NCI-H510A treated with DMSO at 0.1 percent for 48 hours (cell line): ENCODE data around the gene TBC1D22A.

Experiments used
- DNase-seq: peaks from one replicate; lab custom pipeline; 2025; lab: John Stamatoyannopoulos, UW

TBC1D22A gene

DNA sequence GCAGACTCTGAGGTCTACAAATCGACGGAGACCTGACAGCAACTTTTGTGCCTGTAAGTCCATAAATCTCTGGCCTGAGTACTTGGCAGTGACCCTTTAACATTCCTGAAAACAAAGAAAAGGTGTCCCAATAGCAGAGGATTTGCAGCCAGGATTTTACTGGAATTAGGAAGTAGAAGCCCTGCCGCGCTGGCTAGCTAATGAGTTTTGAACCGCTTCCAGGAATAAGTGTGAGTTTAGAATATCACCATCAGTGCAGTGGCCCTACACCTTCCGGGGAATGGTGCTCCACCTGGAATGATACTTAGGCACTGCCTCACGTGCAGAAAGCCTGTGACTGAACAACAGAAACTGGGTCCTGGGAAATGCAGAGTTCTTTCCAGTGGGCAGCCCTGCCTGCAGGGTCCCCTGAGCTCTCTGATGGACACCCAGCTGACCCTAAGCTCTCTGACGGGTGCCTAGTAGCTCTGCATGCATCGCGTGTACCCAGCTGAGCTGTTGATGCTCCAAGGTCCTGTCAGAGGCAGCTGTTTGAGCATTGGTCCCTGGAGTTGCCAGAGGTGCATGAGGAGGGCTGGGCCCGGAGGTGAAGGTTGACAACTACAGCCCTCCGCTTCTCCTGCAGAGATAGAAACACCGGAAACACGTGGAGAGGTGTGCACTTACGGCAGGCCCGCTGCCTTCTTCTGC, 380.9 kb downstream of the TBC1D22A start:
- DNase-seq, result no peak

DNA sequence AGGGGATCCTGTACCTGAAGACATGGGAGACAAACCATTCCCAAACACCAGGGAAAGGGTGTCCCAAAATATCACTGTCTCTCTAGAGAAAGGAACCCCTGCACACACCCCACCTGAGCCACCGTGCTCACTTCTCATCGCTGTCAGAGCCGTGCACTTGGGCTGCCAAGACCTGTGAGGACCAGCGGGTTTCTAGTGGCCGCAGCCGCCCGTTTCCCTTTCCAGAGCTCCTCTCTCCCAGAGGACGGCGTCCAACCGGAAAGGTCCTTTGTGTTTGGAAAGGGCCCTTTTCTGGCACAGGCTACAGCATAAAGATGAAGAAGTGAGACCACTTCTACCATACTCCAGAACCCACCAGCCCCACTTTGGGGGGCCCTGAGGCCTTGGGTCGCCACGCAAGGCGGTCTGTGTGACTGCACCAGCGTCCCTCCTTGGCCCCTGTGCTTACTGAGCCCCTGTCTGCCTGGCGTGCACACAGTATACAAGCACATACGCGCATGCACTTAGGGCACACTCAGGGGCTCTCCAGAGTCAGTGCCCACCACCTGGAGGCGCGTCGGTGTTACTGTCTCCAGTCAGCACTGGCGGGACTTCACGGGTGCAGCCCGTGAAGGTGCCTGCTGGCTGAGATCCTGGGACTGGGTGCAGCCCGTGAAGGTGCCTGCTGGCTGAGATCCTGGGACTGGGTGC, 381.8 kb downstream of the TBC1D22A start:
- no peak for DNase-seq

DNA sequence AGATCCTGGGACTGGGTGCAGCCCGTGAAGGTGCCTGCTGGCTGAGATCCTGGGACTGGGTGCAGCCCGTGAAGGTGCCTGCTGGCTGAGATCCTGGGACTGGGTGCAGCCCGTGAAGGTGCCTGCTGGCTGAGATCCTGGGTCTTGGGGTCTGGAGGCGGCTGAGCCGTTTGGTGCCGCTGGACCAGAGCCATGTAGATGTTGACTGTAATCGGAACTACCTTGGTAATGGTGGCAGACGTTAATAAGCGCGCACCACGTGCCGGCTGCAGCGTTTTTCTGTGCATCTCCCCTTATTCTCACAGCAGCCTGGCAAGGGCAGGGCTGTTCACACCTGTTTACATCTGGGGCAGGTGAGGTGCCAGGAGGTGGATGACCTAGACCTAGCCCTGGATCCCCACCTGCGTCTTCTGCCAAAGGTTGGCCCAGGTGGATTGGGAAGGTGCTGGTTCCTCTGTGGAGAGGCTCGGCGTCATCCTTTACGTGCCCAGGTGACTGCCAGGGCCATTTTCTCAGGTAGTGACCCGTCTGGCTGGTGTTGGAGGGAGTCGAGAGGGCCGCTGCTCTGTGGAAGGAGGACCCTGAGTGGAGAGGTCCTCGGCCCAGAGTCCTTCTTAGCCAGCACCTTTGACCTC, 382.5 kb downstream of the TBC1D22A start:
- no peak for DNase-seq

DNA sequence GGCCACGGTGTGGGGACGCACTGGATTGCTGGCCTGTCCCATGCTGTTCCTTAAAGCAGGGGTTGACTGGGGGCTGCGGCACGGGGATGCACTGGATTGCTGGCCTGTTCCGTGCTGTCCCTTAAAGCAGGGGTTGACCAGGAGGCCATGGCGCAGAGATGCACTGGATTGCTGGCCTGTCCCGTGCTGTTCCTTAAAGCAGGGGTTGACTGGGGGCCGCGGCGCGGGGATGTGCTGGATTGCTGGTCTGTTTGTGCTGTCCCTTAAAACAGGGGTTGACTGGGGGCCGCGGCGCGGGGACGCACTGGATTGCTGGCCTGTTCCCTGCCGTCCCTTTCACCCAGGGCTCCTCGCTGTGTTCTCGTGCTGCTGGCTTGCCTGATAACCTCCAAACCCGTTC, 383.4 kb downstream of the TBC1D22A start:
- no peak for DNase-seq

DNA sequence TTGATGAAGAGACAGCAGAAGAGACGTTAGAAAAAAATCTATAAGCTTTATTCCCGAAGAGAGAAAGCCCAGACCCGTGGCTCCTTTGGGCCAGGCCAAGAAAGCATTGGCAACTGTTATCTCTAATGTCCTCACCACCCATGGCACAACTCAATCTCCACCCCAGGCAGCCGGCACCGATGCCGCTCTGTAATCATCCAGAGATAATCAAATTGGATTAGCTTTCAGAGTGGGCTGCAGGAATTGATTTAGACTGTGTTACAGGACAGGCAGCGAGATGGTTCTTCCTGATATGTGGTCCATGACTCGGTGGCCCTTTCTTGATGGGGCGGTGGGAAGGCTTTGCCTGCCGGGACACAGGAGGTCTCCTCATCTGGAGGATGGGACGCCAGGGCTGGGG, 383.9 kb downstream of the TBC1D22A start:
- DNase-seq, result no peak

DNA sequence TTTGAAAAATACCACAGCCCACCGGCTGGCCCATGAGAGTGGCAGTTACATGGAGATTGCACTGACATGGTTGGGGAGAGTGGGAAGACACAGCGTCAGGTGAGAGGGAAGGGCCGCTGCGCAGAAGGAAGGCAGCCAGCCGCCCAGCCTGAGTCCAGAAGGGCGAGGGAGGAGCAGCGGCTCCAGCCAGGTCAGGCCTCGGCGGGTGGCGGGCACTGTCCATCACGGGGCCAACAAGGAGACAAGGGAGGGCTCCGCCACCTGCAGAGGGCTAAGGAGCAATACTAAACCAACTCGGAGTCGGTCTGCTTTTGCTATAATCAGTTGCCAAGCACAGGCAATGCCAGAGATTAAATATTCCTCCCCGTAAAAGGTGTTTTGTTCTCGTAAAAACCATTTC, 384.5 kb downstream of the TBC1D22A start:
- no peak for DNase-seq

DNA sequence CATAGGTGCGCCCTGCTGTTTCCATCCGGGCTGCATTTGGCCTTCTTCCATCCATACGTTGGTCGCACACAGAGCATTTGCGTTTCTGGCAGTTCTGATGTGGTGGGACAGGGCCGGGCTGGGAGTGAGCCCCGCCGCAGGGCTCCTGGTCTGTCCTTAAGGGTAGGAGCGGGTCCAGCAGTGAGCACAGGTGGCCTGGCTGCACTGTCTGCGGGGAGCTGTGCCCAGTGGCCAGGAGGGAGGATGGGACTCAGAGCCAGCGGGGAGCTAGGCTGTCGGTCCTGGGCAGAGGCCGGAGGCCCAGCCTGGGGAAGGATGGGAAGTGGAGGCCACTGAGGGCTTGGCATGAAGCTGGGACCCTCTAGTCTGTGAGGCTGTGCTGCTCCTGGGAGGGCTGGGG, 385.1 kb downstream of the TBC1D22A start:
- DNase-seq, result no peak

DNA sequence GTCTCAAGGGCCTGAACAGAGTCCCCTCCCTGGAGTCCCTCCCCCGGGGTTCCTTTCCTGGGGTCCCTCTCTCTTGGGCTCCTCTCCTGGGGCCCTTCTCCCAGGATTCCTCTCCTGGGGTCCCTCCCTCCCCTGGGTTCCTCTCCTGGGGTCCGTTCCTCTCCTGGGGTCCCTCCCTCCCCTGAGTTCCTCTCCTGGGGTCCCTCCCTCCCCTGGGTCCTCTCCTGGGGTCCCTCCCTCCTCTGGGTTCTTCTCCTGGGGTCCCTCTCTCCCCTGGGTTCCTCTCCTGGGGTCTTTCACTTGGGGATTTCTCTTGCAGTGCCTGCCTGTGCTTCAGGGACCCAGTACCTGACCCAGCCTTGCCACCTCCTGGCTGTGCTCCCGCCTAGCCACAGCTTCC, 386.1 kb downstream of the TBC1D22A start:
- no peak for DNase-seq

DNA sequence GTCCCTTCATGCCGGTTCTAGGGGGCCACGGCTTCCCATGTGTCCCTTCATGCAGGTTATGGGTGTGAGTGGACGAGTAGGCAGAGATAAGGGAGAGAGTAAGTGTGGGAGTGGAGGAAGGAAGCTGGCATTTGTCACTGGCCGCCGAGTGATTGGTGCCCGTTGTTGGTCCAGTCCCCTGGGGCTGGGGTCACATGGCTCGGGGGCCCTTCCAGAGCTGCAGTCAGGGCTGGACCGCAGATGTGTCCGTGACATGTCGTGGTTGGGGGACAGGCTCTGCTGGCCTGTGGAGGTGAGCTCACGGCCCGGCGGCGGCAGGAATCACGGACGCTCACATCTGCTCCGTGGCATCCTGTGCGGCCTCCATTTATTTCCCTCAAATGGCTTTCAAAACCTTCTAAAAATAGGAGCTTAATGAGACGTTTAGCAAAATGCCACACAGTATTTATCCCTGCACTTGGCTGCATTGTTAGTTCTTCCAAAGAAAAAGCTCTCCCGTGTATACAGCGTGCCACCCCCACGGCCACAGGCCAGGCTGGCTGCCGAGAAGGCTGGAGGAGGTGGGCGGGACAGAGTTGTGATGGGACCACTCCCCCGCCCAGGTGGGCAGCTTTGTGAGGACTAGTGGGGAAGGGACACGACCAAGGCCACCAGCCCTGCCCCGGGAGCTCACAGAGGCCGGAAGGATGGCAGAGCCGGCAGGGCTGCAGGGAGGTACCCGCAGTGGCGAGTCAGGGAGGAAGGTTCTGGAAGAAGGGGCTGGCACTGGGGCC, 386.7 kb downstream of the TBC1D22A start:
- DNase-seq, result no peak

DNA sequence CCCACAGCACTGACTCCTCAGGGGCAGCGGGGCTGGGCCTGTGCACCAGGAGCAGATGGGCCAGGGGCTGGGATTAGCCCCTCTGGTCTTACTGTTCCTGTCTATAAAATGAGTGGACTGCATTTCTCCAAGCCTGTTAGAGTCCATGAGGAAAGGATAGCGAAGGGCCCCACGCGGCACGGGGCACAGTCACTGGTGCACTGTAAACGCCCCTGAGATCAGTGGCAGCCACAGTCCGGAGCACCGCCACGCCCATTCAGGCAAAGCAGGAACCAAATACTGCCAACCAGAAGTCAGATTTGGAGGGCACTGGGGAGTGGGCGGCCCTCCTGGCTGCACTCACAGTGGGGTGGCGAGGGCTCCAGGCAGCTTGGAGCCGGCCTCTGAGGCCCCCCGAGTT, 387.5 kb downstream of the TBC1D22A start:
- DNase-seq, result no peak

DNA sequence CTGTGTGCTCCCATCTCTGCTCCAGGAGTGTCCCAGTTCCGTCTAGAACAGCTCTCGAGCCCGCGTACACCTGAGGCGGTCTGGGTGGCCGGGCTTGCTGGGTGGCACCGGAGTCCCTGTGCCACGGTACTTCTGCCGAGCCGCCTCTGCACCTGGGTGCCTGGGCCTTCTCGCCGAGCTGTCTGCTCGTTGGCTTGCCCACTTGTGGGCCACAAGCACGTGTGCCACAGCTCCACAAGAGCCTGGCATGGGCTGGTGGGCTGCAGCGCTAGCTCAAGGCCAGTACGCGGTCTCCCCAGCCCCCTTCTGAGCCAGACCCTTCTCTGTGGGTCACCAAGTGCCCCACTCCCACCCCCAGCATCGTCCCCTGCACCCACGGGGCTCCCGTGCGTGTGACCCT, 388.0 kb downstream of the TBC1D22A start:
- DNase-seq, result no peak

DNA sequence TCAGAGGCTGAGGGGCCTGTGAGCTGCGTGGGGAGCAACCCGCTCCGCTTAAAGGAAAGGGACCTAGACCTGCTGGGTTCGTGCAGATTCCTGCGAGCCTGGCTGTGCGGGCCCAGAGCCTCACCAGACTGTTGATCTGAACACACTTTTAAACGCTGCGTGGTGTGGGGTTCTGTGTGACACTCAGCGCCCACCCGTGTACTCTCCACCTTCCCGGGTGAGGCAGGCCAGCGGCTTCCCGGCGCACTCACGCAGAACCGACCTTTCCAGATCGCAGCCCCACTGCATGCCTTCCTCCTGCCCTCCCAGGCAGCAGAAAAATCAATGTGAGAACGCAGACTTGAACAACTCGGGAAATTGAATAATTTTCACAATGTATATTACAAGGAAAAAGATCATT, 388.6 kb downstream of the TBC1D22A start:
- DNase-seq, result no peak

DNA sequence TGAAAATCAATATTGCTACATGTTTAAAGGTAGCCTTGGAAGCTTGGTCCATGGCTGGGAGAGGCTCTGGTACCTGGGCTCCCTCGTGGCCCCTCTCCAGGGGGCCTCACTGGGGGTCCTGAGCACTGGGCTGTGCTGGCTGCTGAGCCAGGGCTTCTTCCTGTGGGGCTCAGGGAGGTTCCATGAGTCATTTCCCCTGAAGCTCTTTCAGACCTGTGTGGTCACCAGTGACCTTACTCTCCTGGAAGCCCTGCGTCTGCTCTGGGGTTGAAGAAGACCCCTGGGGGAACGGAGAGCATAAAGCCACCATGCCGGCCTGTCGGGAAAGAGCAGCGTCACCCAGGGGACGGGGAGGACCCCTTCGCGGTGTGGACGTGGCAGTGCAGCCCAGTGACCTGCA, 389.0 kb downstream of the TBC1D22A start:
- DNase-seq, result no peak

DNA sequence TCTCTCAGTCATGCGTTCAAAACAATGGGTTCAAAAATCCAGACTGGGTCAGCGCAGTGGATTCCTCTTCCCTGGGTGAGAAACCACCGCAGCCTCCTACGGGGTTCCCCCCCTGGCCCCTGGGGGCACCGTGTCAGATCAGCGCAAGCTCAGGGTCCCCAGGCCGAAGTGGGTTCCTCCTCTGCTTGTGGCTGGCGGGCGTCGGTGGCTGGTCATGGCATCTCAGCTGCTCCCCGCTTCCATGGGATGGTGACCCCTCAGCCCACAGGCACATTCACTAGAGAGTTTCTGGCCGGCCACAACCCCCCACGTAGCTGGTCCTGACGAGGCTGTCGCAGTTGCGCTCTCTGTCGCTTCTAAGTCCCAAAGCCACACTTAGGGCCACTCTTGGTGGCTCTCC, 389.8 kb downstream of the TBC1D22A start:
- DNase-seq, result no peak

DNA sequence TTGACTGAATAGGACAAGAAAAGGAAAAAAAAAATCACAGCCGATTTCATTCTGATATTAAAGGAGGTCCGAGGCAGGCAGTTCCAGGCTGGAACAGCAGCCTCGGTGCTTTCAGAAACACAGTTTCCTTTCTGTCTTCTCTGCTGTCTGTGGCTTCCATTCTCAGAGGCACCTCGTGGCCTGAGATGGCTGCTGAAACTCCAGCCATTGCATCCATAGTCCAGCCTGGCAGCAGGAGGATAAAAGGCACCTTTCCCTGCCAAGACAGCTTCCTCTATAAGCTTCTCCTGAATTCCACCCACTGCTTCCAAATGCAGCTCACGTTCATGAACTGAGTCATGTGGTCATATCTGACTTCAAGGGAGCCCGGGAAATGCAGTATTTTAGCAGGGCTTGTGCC, 390.5 kb downstream of the TBC1D22A start:
- no peak for DNase-seq

DNA sequence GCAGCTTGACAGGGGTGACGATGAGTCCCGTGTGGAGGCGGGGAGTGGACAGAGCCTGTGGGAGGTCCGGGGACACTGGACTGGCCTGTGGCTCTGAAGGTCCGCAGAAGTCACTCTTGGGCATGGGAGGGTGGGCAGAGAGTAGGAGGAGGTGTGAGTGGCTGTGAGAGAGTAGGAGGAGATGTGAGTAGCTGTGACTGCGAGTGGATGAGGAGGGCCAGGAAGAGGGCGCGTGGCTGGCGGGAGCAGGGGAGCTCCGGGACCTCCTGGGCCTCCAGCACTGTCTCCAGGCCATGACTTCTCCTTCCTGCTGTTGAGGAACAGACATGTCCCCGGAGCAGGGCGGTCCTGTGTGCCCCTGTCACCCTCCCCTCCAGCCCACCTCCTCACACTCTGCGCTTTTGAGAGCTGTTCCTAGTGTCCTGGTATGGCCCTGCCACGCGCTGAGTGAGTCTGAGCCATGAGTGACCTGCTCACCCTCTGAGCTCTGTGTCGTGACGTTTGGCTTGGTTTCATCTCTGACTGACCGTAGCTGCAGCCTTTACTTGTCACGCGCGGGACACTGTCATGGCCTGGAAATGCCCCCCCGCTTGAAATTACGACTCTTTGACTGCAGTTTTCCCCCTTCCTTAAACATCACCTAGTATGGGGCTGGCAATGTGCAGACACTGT, 391.5 kb downstream of the TBC1D22A start:
- no peak for DNase-seq

DNA sequence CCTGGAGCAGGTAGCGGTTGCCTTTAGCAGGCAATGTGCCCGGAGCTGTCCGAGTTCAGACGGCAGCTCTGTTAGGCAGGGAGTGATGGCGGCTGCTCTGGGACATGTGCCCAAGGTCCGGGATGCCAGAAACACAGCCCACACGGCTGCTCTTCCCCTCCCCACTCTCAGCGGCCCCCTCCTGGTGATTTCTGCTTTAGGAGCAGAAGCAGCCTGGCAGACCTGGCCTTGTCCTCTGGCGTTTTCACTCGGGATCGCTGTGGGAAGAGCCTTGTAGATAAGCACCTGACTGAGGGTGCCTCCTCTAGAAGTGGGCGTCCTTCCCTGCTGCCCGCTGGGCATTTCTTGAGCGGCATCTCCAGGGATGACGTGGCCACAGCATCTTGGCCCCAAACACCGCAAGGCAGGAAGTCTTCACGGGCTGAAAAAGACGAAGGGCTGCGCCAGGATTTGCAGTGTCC, 392.2 kb downstream of the TBC1D22A start:
- DNase-seq, result no peak

DNA sequence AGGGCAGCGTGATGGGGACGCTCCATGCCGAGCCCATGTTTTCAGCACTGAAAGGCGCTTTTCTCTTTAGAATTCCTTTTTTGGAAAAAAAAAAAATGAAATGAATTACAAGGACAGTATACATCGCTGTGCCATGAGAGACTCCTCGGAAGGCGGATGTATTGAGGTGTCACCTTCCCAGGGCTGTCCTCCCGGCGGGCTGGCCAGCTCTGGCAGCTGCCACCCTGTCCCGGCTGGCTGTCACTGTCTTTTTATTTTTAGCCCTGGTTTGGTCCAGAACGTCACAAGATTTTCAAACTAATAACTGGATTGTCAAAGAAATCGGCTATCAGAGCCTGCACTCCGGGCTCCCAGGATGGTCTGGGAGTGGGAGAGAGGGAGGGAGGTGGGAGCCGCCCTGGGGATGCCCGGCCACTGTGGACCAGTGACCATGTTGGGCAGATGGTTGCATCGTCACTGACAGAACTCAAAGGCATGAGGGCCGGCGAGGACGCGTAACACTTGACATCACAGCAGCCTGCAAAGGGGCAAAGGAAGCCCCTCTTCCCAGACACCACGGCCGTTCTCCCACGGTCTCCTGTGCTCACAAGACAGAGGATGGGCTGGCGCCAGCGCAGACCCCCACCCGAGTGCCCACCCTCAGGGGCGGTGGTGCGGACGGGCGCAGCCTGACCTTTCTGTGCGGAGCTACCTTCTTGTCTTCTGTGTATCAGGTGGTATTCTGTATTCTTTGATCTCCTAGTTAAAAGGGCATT, 392.9 kb downstream of the TBC1D22A start:
- no peak for DNase-seq

DNA sequence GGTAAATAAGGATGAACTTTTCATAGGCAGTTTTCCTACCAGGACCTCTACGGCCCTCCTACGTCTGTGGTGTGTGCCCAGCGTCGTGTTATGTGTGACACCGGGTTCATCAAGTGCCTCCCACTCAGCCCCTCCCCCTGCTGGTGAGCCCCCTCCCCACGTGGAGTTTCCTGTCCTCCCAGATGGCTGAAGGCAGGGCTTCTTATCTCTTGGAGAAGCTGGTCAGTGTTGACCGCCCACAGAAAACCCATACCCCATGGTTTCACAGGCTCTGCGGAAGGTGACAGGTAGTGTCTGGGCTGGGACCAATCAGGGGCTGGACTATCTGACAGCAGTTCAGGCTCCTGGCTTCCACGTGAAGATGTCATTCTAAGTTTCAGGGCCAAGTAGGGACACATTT, 393.5 kb downstream of the TBC1D22A start:
- no peak for DNase-seq

DNA sequence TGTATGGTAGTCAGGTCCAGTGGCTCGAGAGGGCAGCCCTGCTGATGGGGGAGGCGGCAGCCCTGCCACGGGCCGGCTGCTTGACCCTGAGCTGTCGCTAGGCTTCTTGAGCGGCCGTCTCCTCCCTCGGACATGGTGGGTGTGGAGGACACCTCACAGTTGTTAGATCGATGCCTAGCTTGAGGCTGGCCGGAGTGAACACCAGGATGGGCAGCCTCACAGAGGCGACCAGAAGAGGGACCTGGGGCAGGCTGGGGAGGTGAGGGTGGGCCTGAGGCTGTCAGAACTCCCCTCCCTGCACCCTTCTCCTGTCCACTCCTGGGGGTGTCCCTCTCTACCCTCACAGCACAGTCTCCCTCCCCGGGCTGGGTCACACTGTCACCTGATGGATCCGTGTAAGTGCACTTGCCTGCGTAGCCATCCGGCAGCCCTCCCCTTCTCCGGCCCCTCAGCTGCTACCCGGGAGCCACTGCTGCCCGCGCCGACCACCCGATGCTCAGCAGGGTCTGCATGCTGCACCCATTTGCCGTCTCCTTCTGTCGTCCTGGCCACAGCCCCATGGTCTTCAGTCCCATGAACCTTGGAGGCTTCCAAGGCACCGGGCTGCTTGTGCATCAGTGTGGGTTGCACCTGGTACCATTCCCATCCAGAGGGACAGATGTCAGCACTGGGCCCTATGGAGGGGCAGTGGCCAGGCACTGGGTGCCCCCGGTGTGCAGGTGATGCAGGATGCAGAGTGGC, 394.1 kb downstream of the TBC1D22A start:
- DNase-seq, result no peak

DNA sequence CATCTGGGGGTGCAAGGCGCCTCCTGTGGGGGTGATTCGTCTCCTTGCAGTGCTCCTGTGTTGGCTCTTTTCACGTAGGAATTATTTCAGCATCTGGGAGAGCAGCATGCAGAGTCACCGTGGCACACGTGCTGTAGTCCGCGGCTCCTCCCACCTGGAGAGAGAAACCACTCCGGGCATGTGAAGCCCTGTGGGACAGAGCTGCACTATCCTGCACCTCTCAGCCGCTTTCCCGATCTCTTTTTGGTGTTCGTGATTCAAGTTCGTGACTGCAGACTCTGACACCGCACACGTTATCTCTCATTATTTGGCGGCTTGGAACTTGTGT, 394.6 kb downstream of the TBC1D22A start:
- no peak for DNase-seq
